PFSK-1 (cell line): ENCODE measurements around the gene TSPAN2.

Experiments used
- POLR2AphosphoS5 ChIP-seq: IDR thresholded peaks from 2 replicates; pipeline ENCODE4 v1.6.1; 2012; ENCODE audit warnings: low read depth, mild to moderate bottlenecking, control low read depth, low read length, moderate library complexity
- SIN3A ChIP-seq: IDR thresholded peaks from 2 replicates; pipeline ENCODE4 v1.6.1; 2012; ENCODE audit warnings: mild to moderate bottlenecking, low read length, moderate library complexity, borderline replicate concordance; ENCODE audit not compliant: insufficient read depth
- TAF1 ChIP-seq: IDR thresholded peaks from 2 replicates; pipeline ENCODE4 v1.6.1; 2012; ENCODE audit warnings: low read length, control low read depth, borderline replicate concordance; ENCODE audit not compliant: insufficient read depth

- TF ChIP-seq POLR2AphosphoS5 (no peak), TAF1 (no peak), SIN3A (no peak)
These were observed 45.7 kb upstream of the TSPAN2 start for GRCh38 chr1:115134850-115135480.
